ENCODE results near the gene E2F2.
A peak's percentile ranks its signal among the peaks of the same experiment; 100 is the strongest.

Gene E2F2

DNA sequence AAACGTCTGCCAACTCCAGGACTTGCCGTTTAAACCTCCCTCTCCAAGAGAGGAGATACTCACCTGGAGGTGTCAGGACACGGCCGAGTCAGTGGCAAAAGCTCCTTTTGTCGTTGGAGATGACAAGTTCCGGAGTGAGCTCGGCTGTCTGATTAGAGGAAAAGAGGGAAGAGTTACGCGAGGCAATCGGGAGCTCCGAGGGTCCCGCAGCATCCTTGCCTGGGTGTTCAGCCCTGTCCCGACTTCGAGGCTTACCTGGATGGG, 27.8 kb upstream of the E2F2 start:
- TF ChIP-seq, protein P1, sequence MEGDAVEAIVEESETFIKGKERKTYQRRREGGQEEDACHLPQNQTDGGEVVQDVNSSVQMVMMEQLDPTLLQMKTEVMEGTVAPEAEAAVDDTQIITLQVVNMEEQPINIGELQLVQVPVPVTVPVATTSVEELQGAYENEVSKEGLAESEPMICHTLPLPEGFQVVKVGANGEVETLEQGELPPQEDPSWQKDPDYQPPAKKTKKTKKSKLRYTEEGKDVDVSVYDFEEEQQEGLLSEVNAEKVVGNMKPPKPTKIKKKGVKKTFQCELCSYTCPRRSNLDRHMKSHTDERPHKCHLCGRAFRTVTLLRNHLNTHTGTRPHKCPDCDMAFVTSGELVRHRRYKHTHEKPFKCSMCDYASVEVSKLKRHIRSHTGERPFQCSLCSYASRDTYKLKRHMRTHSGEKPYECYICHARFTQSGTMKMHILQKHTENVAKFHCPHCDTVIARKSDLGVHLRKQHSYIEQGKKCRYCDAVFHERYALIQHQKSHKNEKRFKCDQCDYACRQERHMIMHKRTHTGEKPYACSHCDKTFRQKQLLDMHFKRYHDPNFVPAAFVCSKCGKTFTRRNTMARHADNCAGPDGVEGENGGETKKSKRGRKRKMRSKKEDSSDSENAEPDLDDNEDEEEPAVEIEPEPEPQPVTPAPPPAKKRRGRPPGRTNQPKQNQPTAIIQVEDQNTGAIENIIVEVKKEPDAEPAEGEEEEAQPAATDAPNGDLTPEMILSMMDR (IDR thresholded peaks at IDR 0.05; ENCODE audit: extremely low read depth, insufficient read depth, missing control alignments): no peak
- in situ Hi-C loops (cut with MboI; ENCODE audit: low pct_unique_long_range_greater_than_20kb, low sequenced_read_pairs, unreplicated experiment): no loop called here
- DNase-seq (ENCODE audit: low spot score): no peak

DNA sequence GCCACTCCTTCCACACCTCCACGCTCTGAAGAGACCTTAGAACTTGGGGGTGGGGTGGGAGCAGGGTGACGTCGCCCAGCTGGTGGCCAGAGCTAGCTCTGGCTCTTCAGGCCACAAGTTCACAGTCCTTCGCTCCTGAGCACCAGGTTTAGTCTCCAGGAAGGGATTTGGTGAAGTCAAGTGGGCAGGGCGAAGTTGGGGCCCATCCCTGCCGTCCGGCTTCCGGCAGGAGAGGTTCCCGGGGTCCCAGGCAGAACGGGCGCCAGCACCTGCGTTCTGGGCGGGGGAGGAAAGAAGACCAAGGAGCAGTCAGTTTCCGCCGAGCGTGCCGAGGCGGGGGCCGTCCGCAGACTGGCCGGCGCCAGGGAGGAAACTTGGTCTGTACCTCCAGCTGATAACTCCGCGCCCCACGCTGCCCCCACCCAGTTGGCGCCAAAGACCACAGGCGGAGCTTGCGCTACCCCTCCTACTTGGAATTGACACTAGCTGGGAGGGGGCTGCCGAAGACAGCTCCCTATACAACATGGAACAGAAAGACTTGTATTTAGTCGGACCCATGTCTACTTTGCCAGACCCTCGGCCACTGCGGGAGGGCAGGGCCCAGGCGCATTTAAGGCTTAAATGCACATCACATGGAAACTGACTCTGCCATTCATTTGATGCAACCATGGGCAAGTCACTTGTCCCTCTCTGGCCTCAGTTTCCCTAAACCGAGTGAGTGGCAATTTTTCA, 27.3 kb upstream of the E2F2 start:
- TF ChIP-seq, protein P1 (IDR thresholded peaks at IDR 0.05; ENCODE audit: extremely low read depth, insufficient read depth, missing control alignments): no peak
- in situ Hi-C loops (cut with MboI; ENCODE audit: low pct_unique_long_range_greater_than_20kb, low sequenced_read_pairs, unreplicated experiment): no loop called here
- peak; percentile 62 for DNase-seq (ENCODE audit: low spot score)

DNA sequence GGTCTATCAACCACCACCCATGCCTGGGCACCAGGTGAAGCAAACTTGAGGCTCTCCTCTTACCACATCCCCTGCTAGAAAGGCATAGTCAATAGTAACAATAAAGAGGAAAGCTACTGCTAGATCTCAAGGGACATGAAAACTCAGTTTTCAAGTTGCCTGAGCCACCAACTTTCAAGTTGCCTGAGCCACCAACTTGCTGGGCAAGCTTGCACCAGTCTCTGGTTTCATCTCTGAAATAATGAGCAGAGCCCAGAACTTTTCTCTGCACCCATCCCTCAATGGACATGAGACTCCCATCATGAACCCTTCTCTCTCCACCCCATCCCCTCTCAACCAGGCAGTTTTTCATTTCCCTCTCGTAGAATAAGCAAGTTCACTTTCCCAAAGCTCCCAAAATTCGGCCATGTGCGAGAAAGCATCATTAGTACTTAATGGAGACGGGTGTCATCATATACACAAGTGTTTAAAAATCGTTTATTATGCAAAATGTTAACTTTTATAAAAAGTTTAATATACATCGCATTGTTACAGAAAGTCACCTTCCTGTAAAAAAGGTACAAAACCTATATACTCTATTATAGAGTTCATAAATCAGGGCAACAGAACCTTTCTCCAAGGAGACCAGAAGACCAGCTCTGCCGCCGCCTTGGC, 26.6 kb upstream of the E2F2 start:
- TF ChIP-seq, protein P1 (IDR thresholded peaks at IDR 0.05; ENCODE audit: extremely low read depth, insufficient read depth, missing control alignments): no peak
- no peak for DNase-seq (ENCODE audit: low spot score)
- in situ Hi-C loops (cut with MboI; ENCODE audit: low pct_unique_long_range_greater_than_20kb, low sequenced_read_pairs, unreplicated experiment): no loop called here

DNA sequence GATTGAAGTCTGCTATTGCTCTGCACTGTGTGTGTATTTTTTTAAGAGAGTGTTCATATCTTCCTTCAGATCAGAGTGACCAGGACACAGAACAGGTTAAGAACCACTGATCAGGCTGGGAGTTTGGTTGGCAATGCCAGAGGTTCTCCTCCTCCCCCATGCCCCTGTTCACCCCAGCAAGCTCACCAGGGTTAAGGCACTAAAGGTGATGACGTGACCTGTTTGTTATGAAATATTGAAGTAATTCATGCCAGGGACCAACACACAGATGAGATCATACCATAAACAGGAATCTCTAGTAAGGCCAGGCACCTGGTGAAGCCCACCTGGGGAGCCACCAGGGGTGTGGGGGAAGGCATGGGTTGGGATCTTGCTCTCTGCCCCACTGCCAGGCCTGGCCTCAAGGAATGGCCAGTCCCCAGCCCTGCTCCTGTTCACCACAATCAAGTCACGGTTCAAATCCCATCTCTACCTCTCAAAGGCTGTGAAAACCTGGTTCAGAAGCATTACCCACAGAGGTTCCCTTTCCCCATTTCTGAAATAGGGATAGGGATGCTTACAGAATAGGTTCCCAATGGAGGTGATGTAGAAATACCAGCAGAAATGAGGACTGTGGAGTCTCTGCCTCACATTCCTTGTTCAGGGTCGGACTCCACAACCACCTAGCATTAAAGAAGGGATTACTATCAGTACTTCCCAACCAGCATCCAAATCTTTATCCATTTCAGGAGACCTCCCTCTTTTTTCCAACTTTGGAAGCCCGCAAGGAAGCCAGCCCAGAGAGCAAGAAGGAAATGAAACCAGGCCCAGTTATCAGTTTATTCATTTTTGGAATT, 25.8 kb upstream of the E2F2 start:
- DNase-seq (ENCODE audit: low spot score): no peak
- TF ChIP-seq, protein P1 (IDR thresholded peaks at IDR 0.05; ENCODE audit: extremely low read depth, insufficient read depth, missing control alignments): no peak
- in situ Hi-C loops (cut with MboI; ENCODE audit: low pct_unique_long_range_greater_than_20kb, low sequenced_read_pairs, unreplicated experiment): no loop called here

DNA sequence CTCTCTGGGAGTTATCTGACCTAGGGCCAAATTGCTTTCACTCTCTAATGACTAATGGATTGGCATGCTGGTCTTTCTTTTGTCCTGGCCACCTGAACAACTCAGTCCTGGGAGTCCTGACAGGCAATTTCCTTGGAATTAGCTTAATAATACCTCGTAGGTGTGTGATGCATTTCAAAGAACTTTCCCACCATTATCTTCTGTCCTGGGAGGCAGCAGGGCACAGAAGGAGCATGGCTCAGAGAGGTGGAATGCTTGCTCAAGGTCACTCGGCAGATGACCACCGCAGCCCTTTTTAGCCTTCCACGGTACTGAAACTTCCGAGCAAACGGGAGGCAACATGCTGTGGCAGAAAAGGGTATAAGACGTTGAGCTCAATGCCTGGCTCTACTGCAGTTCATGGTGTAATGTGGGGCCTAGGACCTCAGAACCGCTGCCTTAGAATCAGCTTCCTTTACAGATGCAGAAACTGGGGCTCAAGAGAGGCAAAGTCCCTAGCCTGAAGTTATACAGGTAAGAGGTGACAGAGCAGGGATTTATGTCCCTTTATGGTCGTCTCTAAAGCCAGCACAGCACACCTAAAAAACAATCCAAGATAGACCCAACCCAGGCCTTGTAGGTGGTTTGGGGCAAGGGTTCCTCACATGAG, 25.1 kb upstream of the E2F2 start:
- TF ChIP-seq, protein P1 (IDR thresholded peaks at IDR 0.05; ENCODE audit: extremely low read depth, insufficient read depth, missing control alignments): no peak
- no peak for DNase-seq (ENCODE audit: low spot score)
- in situ Hi-C loops (cut with MboI; ENCODE audit: low pct_unique_long_range_greater_than_20kb, low sequenced_read_pairs, unreplicated experiment): no loop called here

DNA sequence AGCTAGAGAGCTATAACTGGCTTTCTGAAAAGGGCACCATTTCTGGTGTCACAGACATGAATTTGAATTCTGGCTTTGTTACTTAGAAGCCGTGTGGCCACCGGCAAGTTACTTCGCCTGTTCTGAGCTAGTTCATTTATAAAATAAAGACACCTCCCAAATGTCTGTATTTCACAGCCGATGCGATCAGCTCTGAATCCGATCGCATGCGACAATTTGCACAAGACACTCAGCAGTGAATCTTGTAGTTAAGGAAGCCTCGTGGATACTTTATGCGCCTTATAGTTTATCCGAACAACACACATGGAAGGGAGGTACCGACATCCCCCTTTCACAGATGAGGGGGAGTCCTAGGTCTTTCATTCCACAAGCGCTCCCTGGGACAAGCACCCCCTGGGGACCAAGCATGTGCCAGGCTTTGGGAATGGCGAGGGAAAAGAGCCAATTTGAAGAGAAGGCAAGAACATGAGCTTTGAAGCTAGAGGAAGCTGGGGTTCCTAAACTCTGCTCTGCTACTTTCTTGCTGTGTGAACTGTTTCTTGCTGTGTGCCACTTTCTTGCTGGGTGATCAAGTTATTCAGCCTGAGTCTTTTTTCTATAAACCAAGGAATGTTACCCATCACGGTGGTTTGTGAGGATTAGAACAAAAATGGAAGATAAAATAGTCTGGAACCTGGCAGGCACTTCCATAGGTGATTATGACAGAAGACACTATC, 24.4 kb upstream of the E2F2 start:
- no peak for DNase-seq (ENCODE audit: low spot score)
- in situ Hi-C loops (cut with MboI; ENCODE audit: low pct_unique_long_range_greater_than_20kb, low sequenced_read_pairs, unreplicated experiment): no loop called here

More for the DNA sequence above, 24.4 kb upstream of the E2F2 start:
- TF ChIP-seq, protein P1 (IDR thresholded peaks at IDR 0.05; ENCODE audit: extremely low read depth, insufficient read depth, missing control alignments): no peak

Data from GM13977 (cell line).